HG02678 (cell line): ENCODE measurements around the gene ACTL10.
"Not testable (repeated sequence)": the region's sequence is repeated elsewhere in the genome, so short reads cannot be mapped to it uniquely, and the experiment has no call there.

Experiments
- ATAC-seq: cut with Tn5 transposase; IDR thresholded peaks from one replicate; pipeline ENCODE4 v1.9.1; 2021; ENCODE audit warnings: mild to moderate bottlenecking, moderate library complexity; ENCODE audit not compliant: unreplicated experiment

Gene ACTL10

DNA sequence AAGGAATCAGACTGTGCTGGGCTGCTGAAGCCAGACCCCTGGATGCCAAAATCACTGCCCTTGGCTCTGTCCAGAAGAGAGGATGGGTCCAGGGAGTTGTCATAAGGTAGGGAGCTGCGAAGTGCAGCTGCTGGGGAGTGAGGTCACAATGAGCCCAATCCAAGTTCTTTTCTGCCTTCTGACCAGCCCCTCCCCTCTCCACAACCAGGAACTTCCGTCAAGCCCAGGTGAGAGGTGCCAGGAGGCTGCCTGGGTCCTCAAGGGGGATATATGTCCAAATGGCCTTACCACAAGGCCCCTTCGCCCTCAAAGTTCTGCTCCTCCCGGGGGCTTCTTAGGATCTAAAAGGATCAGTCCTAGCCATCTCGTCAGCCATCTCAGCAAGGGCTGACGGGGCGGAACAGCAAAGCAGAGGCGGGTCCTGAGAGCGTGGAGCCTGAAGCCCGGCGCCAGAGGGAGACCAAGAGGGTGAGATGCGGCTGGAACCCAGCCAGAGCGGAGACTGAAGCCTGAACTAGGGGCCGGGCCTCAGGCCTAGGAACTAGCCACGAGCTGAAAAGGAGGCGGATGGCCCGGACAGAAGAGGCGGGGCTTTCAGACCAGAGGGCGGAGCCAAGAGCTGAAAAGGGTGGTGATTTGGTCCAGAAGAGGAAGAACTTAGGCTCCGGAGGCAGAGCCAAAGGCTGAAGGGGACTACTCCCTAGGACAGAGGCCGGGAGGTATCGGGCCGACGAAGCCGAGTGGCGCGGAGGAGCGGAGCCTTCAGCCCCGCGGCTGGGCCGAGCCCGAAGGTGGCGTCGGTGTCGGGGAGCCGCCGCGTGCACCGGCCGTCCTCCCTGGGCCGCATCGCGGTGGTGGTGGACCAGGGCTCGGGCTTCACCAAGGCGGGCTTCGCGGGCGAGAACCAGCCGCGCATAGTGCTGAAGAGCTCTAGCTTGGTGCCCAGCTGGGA is at the start of gene ACTL10:
ACTL10 (plus strand) TSS at position 651 of the 952 bp plus-strand sequence. CDS start 555 bp downstream, outside the sequence.
- peak; percentile 72 for ATAC-seq

DNA sequence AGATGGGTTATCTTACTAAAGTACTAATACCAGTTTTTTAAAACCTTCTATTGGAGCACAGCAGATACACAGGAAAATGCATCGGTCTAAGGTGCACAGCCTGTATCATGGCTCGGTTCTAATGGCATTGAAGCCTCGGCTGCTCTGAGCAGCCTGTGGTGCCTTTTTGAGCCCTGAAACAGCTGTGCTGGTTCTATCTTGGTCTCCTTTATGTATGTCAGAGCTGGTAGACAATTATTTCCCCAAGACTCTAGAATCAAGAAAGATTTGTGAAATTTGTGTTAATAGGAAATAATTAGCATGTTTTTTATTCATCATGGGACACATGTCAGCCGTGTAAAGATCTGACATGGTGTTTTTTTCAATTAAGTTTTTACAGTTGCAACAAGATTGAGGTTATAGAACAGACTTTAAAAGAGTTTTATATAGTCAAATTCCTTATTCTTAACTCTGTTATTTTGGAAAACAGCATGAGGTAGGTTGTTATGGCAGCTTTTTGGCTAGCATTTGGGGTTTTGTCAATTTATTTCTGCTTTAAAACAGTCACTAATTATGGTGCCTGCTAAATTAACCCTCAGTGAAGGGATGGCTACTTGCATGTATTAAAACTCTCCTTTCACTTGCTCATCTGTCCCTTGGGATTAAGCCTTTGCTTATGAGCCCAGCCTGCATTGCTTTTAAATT is 44.9 kb upstream of the ACTL10 start:
- no peak for ATAC-seq

DNA sequence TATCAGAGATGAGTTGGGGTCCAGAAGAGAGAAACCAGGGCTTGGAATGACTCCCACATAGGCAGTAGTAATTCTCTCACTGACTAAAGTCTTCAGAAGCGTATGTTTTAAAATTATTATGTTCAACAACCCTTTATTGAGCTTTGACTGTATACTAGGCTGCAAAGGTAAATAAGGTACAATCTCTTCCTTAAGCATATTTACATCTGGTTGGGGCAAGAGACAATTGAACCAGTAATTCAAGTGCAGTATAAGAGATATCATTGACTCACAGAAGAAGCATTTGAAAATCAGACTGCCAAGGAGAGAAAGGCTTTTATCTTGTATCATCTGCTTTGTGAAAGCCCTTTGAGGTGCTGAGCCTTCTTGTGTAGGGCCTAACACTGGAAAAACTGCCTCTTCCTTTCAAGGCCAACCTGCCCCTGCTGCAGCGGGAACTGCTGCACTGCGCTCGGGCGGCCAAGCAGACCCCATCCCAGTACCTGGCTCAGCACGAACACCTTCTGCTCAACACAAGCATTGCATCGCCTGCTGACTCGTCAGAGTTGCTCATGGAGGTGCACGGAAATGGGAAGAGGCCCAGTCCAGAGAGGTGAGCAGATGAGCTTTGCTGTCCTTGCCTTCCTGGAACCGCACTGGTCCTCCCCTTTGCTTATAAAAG is 43.9 kb upstream of the ACTL10 start:
- no peak for ATAC-seq

GRCh38 chr20:33624399-33624798 is 42.3 kb upstream of the ACTL10 start:
- ATAC-seq = no peak

DNA sequence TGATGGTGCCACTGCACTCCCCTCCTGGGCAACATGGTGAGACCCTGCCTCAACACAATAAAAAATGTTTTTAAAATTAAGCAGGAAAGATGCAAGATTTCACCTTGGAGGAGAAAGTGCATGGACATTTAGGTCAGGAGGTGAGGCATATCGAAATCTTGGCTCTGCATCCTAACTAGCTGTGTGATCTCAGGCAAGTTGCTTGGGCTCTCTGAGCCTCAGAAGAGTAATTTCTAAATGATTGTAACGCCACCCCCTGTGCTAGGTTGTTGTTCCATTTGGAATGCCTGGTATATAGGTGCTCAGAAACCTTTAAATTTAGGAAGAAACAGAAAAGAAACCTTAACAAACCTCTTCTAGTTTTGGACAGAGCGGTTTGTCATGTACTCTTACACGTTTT is 40.6 kb upstream of the ACTL10 start:
- ATAC-seq = no peak

DNA sequence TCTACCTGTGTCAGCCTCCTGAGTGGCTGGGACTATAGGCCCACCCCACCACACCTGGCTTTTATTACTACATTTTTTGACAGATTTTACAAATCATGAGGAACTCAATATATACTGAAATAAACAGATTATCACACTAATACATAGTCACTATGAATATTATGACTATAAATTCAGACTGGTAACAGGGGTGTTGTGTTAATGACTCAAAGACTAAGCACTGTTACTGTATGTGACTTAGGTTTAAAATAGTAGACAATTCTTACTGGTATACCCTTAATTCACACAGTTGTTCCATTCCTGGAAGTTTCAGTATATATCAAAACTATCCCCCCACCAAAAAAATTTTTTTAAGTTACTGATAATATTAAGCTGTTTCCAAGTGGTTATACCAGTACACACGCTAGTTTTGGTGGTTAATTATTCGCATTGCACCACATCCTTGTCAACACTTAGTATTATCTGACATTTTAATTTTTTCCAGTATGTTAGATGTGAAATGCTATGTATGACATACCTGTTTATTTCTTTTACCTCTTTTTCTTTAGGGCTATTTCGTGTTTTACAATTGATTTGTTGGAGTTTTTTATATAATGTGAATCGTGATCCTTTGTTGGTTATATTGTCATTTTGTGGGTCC is 39.0 kb upstream of the ACTL10 start:
- ATAC-seq = no peak

- no peak for ATAC-seq
Observed at GRCh38 chr20:33629533-33629932, 37.2 kb upstream of the ACTL10 start.

DNA sequence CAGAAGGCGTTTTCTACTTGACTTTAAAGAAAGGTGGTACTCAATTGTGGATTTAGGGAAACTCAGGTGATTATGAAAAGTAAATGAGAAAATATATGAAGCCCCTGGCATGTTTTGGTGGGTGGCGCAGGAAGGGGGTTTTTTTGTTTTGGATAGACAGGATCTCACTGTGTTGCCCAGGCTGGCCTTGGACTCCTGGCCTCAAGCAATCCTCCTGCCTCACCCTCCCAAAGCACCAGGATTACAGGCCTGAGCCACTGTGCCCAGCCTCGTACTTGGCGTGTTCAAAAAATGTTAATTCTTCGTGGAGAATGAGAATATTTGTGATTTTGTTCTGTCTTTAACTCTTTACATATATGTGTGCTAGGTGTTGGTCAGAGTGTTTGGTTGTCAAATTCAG is 36.8 kb upstream of the ACTL10 start:
- ATAC-seq = no peak

DNA sequence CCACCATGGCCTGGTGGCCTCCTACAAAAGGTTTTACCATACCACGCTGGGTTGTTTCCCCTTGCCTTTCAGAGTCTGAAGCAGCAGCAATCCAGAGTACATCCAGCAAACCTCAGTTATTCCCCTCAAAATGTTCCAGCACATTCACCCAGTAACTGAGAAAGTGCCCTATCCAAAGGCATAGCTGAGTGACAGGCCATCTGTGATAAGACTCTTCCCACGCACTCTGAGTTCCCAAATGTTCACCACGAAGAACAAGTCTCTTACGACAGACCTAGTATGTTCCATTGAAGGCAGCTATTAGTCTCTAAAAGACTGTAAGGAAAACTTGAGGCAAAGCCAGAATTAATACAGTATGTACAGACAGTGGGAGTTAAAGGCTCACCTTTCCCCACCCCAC is 36.2 kb upstream of the ACTL10 start:
- no peak for ATAC-seq

DNA sequence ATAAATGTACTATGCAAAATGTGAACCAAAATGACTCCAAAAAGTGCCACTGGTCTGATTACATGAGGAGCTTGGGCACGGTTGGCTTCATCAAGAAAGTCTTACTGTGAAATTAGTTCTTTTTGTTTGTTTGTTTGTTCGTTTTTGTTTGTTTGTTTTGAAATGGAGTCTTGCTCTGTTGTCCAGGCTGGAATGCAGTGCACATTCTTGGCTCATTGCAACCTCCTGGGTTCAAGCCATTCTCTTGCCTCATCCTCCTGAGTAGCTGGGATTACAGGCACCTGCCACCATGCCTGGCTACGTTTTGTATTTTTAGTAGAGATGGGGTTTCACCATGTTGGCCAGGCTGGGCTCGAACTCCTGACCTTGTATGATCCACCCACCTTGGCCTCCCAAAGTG is 34.8 kb upstream of the ACTL10 start:
- not testable (repeated sequence) for ATAC-seq

DNA sequence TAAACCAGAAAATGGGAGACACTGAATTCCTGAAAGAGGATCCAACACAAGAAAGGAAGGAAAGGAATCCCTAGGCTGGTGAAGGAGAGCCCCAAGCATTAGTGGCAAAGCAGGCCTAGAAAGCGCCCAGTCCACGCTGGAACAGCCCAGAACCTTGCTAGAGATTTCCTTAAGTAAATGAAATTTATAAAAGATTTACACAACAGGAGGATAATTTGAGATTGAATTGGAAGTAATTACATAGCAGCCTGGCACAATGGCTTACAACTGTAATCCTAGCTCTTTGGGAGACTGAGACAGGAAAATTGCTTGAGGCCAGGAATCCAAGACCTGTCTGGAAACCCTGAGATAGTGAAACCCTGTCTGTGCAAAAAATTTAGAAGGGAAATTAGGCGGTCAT is 31.4 kb upstream of the ACTL10 start:
- ATAC-seq = no peak

DNA sequence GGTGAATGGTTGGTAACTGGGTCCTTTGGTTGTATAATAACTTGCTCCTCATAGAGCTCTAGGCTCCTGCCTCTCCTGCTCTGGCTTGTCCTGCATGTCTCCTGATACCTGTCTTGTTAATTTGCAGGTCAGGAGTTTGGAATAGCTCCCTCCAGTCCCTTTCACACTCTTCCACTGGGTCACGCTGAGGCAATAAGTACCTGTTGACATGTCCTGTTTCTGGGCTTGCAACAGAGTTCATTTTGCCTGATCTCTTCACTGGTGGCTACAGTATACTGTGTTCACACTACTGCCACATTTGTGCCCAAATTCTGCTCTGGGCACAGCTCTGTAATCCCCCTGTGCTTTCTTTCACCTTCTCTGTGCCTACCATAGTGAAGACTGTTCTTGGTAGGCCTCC is 30.0 kb upstream of the ACTL10 start:
- no peak for ATAC-seq

DNA sequence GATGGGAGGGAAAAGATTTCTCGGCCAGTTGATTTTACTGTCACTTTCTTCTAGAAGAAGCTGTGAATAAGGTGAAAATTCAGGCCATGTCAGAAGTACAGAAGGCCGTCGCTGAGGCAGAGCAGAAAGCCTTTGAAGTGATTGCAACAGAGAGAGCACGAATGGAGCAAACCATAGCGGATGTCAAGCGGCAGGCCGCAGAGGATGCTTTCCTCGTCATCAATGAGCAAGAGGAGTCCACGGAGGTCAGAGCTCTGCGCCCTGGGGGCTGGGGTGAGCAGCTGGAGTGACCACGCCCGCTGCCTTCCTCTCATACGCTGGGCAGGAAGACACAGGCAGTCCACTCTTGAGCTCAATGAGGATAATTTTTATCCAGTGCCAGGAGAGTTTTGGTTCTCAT is 26.5 kb upstream of the ACTL10 start:
- ATAC-seq = no peak

DNA sequence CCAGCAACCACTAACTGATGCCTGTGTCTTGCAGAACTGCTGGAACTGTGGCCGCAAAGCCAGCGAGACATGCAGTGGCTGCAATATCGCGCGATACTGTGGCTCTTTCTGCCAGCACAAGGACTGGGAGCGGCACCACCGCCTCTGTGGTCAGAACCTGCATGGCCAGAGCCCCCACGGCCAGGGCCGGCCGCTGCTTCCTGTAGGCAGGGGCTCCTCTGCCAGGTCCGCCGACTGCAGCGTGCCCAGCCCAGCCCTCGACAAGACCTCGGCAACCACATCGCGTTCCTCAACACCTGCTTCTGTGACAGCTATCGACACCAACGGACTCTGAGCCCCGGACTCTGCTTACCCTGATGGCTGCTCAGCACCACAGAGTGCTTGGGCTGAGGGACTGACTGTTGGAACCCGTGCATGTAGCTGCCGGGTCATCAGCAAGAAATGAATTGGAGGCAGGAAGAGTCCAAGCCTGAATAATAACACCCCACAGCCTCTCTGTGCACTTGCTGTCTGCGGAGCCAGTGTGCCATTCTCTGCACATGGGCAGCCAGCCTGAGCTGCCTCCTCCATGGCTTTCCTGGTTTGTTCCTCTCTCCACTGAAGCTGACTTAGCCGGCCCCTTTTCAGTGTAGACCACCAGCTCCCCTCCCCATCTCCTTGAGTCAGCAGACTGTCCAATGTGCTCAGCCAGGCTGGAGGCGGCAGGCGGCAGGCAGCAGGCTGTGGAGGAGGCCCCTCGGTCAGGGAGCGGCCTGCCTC is 22.3 kb upstream of the ACTL10 start:
- no peak for ATAC-seq

DNA sequence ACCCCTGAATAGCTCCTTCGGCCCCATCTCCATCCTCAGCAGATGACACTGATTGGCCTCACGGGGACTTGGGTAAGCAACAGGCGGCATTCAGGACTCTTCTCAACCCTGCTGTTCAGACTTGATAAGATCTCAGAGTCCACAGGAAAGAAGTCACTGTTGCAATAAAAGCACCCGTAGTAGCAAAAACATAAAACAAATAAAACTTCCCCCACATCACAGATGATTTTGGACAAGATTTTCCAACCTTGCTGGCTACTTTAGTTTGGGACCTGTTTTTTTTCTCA is 21.7 kb upstream of the ACTL10 start:
- no peak for ATAC-seq

DNA sequence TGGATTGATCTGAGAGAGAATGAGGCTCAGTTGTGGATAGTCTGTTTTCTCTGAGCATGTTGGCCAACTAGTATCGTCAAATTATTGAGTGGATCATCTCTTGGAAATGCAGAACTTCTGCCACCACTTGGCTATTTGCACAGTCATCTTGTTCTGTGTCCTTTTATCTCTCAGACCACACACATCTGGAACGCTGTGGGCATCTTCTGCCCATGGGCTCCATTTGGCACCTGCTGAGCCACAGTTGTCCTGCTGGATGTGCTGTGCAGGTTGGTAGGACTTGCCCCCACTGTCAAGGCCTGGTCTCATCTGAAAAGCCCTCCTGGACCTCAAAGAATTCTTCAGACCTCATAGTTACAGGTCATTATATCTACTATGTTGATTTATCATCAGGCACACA is 21.3 kb upstream of the ACTL10 start:
- ATAC-seq = no peak

DNA sequence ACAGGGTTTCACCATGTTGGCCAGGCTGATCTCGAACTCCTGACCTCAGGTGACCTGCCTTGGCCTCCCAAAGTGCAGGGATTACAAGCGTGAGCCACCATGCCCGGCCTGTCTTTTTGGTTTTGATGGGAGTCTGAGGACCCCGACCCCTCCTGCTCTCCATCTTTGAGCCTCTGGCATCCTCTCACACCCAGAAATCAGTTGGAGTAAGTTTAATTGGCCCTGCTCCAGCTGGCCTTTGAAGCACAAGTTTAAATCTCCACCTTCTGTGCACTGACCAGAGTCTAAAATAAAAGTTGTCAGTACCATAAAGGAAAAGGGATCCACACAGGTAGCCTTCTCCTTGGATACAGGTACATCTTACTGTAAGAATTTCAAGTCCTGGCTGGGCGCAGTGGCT is 20.6 kb upstream of the ACTL10 start:
- ATAC-seq = no peak

DNA sequence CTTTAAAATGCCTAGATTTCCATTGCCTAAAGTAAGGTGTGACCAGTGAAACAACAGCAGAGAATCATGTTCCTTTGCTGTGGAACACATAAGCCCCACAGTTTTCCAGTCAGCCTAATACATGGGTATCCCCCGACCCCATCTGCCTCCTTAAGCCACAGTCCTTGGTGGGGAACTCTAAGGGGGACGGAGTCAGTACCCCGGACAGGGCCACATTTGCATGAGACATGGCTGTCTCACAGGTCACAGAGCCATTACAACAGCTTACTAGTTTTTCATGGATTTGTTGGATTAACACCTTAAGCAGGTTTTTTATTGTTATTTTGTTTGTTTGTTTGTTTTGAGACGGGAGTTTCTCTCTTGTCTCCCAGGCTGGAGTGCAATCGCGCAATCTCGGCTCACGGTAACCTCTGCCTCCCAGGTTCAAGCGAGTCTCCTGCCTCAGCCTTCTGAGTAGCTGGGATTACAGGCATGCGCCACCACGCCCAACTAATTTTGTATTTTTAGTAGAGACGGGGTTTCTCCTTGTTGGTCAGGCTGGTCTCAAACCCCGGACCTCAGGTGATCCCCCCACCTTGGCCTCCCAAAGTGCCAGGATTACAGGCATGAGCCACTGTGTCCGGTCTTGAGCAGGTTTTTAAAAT is 19.7 kb upstream of the ACTL10 start:
- not testable (repeated sequence) for ATAC-seq

DNA sequence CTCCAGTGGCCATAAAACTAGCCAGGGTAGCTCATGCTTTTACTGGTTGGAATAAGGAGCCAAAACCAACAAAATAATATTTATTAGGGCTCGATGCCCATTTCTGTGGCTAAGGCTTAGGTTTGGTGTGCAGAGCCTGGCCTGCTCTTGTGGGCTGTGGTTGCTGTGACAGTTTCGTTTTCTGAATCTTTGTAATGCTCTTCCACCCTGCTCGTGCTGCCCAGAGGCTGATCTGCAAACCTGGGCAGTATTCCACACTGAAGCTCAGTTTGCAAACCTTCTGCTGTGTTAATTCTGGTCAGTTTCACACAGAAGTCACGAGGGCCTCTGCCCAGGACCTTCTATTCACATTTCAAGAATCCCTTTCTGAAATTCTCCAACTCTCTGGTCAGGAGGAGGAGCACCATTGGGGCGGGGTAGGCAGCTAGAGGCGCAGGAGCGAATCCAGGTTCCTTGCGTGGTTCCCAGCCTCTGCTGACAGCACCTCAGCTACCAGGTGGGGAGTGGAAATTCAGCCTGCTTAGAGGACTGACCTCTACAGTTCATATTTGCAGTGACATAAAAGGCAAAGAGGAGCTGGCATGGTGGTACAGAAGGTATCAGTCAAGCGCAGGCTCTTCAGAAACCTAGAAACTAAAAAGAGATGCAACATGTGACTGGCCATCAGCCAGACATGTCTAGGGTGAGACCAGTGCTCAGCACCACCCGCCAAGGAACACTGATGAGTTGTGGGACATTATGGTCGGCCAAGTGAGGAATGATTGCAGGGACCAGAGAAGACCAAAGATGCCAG is 18.9 kb upstream of the ACTL10 start:
- no peak for ATAC-seq
